ENCODE data around the gene MGP. TPM values are rescaled to one million over a fixed set of nuclear protein-coding genes. Genes with fewer than 3 reads are reported as not detected.

The MGP gene
- total and polyA plus RNA-seq, 2 experiments from 2014 or later: 117 to 561 TPM

- H3K4me1 ChIP-seq (ENCODE audit: insufficient read depth): no peaks in the 10 kb centered on the region
- no peaks in the 10 kb centered on the region for H3K79me2 ChIP-seq
- no peak overlapping the region for H2AFZ ChIP-seq
- H3K27ac ChIP-seq: no peak overlapping the region
- no peak overlapping the region for H3K4me2 ChIP-seq
- H3K9me2 ChIP-seq (replicated peaks; ENCODE audit: insufficient read depth): no peaks in the 10 kb centered on the region
- no peak for DNase-seq (ENCODE audit: low spot score)
- WGBS (ENCODE audit: low lambda C conversion rate, missing lambda C conversion rate): 100% methylated on average over 1 of the region's 1 CpG
- TF ChIP-seq EZH2phosphoT487 (IDR thresholded peaks at IDR 0.05; ENCODE audit: low read depth, severe bottlenecking, unreplicated experiment) (no peak), CTCF (IDR thresholded peaks at IDR 0.05; ENCODE audit: poor library complexity) (no peak)
- no peaks in the 10 kb centered on the region for H4K20me1 ChIP-seq (ENCODE audit: insufficient read depth, poor library complexity, severe bottlenecking)
- no peaks in the 10 kb centered on the region for H3K27me3 ChIP-seq
- no peak overlapping the region for H3K4me3 ChIP-seq
- no peaks in the 10 kb centered on the region for H3K36me3 ChIP-seq (replicated peaks; ENCODE audit: insufficient read depth, low read depth)
- no peaks in the 10 kb centered on the region for H3K9me3 ChIP-seq (ENCODE audit: low read depth)
Measured at GRCh38 chr12:14871247-14871646, 14.4 kb downstream of the MGP start.

DNA sequence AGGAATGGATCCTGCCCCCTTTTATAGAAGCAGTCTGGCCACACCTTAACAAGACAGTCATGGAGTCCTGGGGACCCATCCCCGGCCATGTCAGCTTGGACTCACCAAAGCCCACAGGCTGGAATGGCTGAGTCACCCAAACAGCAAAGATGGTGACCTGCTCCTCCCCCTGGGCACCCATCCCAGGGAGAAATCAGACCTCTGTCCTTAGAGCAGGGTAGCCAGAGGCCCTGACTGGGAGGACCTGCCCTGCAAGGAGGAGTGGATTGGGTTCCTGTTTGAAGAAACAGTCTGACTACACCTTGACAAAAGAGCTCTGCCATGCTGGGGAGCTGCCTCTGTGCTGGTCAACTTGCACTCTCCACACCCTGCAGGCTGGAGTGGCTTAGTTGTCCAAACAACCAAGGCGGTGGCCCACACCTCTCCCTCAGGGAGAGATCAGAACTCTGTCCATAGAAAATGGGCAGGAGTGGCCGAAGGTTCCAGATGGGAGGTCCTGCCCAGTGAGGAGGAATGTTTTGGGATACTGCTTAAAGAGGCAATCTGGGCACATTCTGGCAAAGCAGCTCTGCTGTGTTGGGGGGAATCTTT, 16.6 kb downstream of the MGP start:
- no peak overlapping the region for H2AFZ ChIP-seq
- no peak for DNase-seq (ENCODE audit: low spot score)
- H3K9me3 ChIP-seq (ENCODE audit: low read depth): no peaks in the 10 kb centered on the region
- H3K79me2 ChIP-seq: no peaks in the 10 kb centered on the region
- 97% methylated on average over 3 of the region's 3 CpGs for WGBS (ENCODE audit: low lambda C conversion rate, missing lambda C conversion rate)
- TF ChIP-seq EZH2phosphoT487 (IDR thresholded peaks at IDR 0.05; ENCODE audit: low read depth, severe bottlenecking, unreplicated experiment): no peak
- no peak for TF ChIP-seq EZH2 (IDR thresholded peaks at IDR 0.05; ENCODE audit: borderline replicate concordance)
- no peak for TF ChIP-seq CTCF (IDR thresholded peaks at IDR 0.05; ENCODE audit: poor library complexity)
- no peaks in the 10 kb centered on the region for H3K9me2 ChIP-seq (replicated peaks; ENCODE audit: insufficient read depth)
- H3K27me3 ChIP-seq: no peaks in the 10 kb centered on the region
- H3K4me1 ChIP-seq (ENCODE audit: insufficient read depth): no peaks in the 10 kb centered on the region
- H3K4me3 ChIP-seq: no peak overlapping the region
- H3K27ac ChIP-seq: no peak overlapping the region
- H4K20me1 ChIP-seq (ENCODE audit: insufficient read depth, poor library complexity, severe bottlenecking): no peaks in the 10 kb centered on the region
- H3K36me3 ChIP-seq (replicated peaks; ENCODE audit: insufficient read depth, low read depth): no peaks in the 10 kb centered on the region
- H3K4me2 ChIP-seq: no peak overlapping the region

DNA sequence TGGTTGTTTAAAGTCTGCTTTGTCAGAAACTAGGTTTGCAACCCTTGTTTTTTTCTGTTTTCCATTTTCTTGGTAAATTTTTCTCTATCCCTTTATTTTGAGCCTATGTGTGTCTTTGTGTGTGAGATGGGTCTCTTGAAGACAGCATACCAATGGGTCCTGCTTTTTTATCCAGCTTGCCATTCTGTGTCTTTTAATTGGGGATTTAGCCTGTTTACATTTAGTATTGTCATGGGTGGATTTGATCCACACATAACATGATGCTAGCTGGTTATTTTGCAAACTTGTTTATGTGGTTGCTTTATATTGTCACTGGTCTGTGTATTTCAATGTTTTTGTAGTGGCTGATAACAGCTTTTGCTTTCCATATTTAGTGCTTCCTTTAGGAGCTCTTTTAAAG, 25.2 kb downstream of the MGP start:
- Histone ChIP-seq H3K9me3 (ENCODE audit: low read depth) (no peaks in the 10 kb centered on the region), H3K9me2 (replicated peaks; ENCODE audit: insufficient read depth) (no peaks in the 10 kb centered on the region), H3K27me3 (no peaks in the 10 kb centered on the region), H3K4me2 (no peak overlapping the region), H3K4me1 (ENCODE audit: insufficient read depth) (no peaks in the 10 kb centered on the region), H3K36me3 (replicated peaks; ENCODE audit: insufficient read depth, low read depth) (no peaks in the 10 kb centered on the region), H3K27ac (no peak overlapping the region), H3K4me3 (no peak overlapping the region), H3K79me2 (no peaks in the 10 kb centered on the region), H4K20me1 (ENCODE audit: insufficient read depth, poor library complexity, severe bottlenecking) (no peaks in the 10 kb centered on the region), H2AFZ (no peak overlapping the region)
- TF ChIP-seq EZH2 (IDR thresholded peaks at IDR 0.05; ENCODE audit: borderline replicate concordance) (no peak), EZH2phosphoT487 (IDR thresholded peaks at IDR 0.05; ENCODE audit: low read depth, severe bottlenecking, unreplicated experiment) (no peak), CTCF (IDR thresholded peaks at IDR 0.05; ENCODE audit: poor library complexity) (no peak)
- DNase-seq (ENCODE audit: low spot score): no peak

GRCh38 chr12:14858513-14858912, 27.1 kb downstream of the MGP start:
- DNase-seq (ENCODE audit: low spot score): no peak
- no peaks in the 10 kb centered on the region for H3K9me3 ChIP-seq (ENCODE audit: low read depth)
- no peaks in the 10 kb centered on the region for H3K79me2 ChIP-seq
- H3K27ac ChIP-seq: no peak overlapping the region
- H3K36me3 ChIP-seq (replicated peaks; ENCODE audit: insufficient read depth, low read depth): no peaks in the 10 kb centered on the region
- H3K4me1 ChIP-seq (ENCODE audit: insufficient read depth): no peaks in the 10 kb centered on the region
- H3K4me2 ChIP-seq: no peak overlapping the region
- no peaks in the 10 kb centered on the region for H4K20me1 ChIP-seq (ENCODE audit: insufficient read depth, poor library complexity, severe bottlenecking)
- no peak overlapping the region for H3K4me3 ChIP-seq
- no peak overlapping the region for H2AFZ ChIP-seq
- H3K9me2 ChIP-seq (replicated peaks; ENCODE audit: insufficient read depth): no peaks in the 10 kb centered on the region
- H3K27me3 ChIP-seq: no peaks in the 10 kb centered on the region
- 86% methylated on average over 1 of the region's 1 CpG for WGBS (ENCODE audit: low lambda C conversion rate, missing lambda C conversion rate)
- TF ChIP-seq EZH2 (IDR thresholded peaks at IDR 0.05; ENCODE audit: borderline replicate concordance): no peak
- no peak for TF ChIP-seq CTCF (IDR thresholded peaks at IDR 0.05; ENCODE audit: poor library complexity)
- TF ChIP-seq EZH2phosphoT487 (IDR thresholded peaks at IDR 0.05; ENCODE audit: low read depth, severe bottlenecking, unreplicated experiment): no peak

Data from hepatocyte (in vitro differentiated cells).